CD4-positive, CD25-positive, alpha-beta regulatory T cell (primary cell): ENCODE measurements around the gene FAM83D. TPM values are rescaled to one million over a fixed set of nuclear protein-coding genes. Genes with fewer than 3 reads are reported as not detected.

Experiments used
- ATAC-seq, 2 donors: fragments of 150-1000 bp; cut with Tn5 transposase; one replicate each; pipeline ENCODE4 v1.10.0; 2021; ENCODE audit warnings: low read depth in 2 of 2, moderate number of reproducible peaks in 2 of 2, moderate library complexity in 1 of 2
- DNase-seq, 3 donors: peaks; one replicate each; pipeline versions ENCODE4 v3.0.0 to v3.0.0-alpha.2; 2012 to 2022; ENCODE audit warnings: mixed read lengths in 1 of 3
- H3K27ac ChIP-seq: one replicate; pipeline ENCODE4 v1.7.0; 2013; ENCODE audit warnings: mild to moderate bottlenecking, low read length; ENCODE audit not compliant: insufficient read depth, poor library complexity, severe bottlenecking
- H3K27me3 ChIP-seq: one replicate; pipeline ENCODE4 v1.7.0; 2013; ENCODE audit warnings: low read length; ENCODE audit not compliant: control insufficient read depth, insufficient read depth
- H3K36me3 ChIP-seq: one replicate; pipeline ENCODE4 v1.7.0; 2013; ENCODE audit warnings: mild to moderate bottlenecking, low read length, moderate library complexity; ENCODE audit not compliant: control insufficient read depth, insufficient read depth
- H3K4me1 ChIP-seq: 2 replicates; pipeline ENCODE4 v1.7.0; 2013; ENCODE audit warnings: mild to moderate bottlenecking, low read length; ENCODE audit not compliant: insufficient read depth, control insufficient read depth, poor library complexity, severe bottlenecking
- H3K4me3 ChIP-seq: one replicate; pipeline ENCODE4 v1.7.0; 2013; ENCODE audit warnings: low read depth, mild to moderate bottlenecking, low read length, moderate library complexity
- H3K9me3 ChIP-seq, 2 experiments: 1 replicate in 1 of 2; 2 replicates in 1 of 2; pipeline ENCODE4 v1.7.0; 2013; ENCODE audit warnings: low read length in 2 of 2, mild to moderate bottlenecking in 1 of 2, moderate library complexity in 1 of 2; ENCODE audit not compliant: control insufficient read depth in 2 of 2
- H3K27ac Mint-ChIP-seq, 3 donors: one replicate each; pipeline ENCODE4 v1.8.0; 2020 to 2022; ENCODE audit warnings: mild to moderate bottlenecking in 3 of 3, mixed read lengths in 3 of 3, moderate library complexity in 2 of 3
- H3K27me3 Mint-ChIP-seq: one replicate; pipeline ENCODE4 v1.8.0; 2022; ENCODE audit warnings: mild to moderate bottlenecking, mixed read lengths
- H3K36me3 Mint-ChIP-seq: one replicate; pipeline ENCODE4 v1.8.0; 2020; ENCODE audit warnings: mixed read lengths
- H3K4me1 Mint-ChIP-seq, 4 donors: one replicate each; pipeline ENCODE4 v1.8.0; 2020 to 2022; ENCODE audit warnings: mixed read lengths in 4 of 4, mild to moderate bottlenecking in 1 of 4
- H3K4me3 Mint-ChIP-seq, 4 donors: one replicate each; pipeline ENCODE4 v1.8.0; 2020 to 2022; ENCODE audit warnings: mild to moderate bottlenecking in 4 of 4, mixed read lengths in 4 of 4, moderate library complexity in 3 of 4
- H3K9me3 Mint-ChIP-seq, 7 donors: one replicate each; pipeline ENCODE4 v1.8.0; 2020 to 2022; ENCODE audit warnings: mixed read lengths in 7 of 7, mild to moderate bottlenecking in 3 of 7, moderate library complexity in 2 of 7
- polyA plus RNA-seq, 4 donors: library from polyadenylated mRNA; unstranded; fragments of 300-500 nt; fragmentation: Illumina TruSeq; gene quantifications; one replicate each; pipeline ENCODE4 v1.2.3, GENCODE V29; 2021
- total RNA-seq: library from RNA; stranded (reverse); gene quantifications from one replicate; pipeline ENCODE4 v1.2.3, GENCODE V29; 2022

FAM83D gene
- total and polyA plus RNA-seq, 5 donors from 2014 or later, result 0.20 to 8.6 (median 1.3) TPM

- ATAC-seq, result no peak
Measured at GRCh38 chr20:38930242-38930569, 4.0 kb downstream of the FAM83D start.

GRCh38 chr20:38931984-38932383 lies 5.8 kb downstream of the FAM83D start:
- no peak overlapping the region for H3K4me3 Mint-ChIP-seq
- H3K9me3 ChIP-seq, result no peaks in the 10 kb centered on the region
- H3K27ac ChIP-seq, result no peak overlapping the region
- H3K36me3 Mint-ChIP-seq, result no peaks in the 10 kb centered on the region
- H3K36me3 ChIP-seq, result no peaks in the 10 kb centered on the region
- peak overlapping the region in 1 of 3 donors; percentile 25 for H3K27ac Mint-ChIP-seq
- no peaks in the 10 kb centered on the region for H3K27me3 Mint-ChIP-seq
- H3K4me1 Mint-ChIP-seq, result peaks cover 10 to 29% (median 20%) of the 10 kb centered on the region in 4 donors
- peaks cover 24% of the 10 kb centered on the region for H3K4me1 ChIP-seq
- no peak overlapping the region for H3K4me3 ChIP-seq
- H3K9me3 Mint-ChIP-seq, result no peaks in the 10 kb centered on the region
- no peaks in the 10 kb centered on the region for H3K27me3 ChIP-seq
- ATAC-seq (no peak), DNase-seq (no peak)

More at GRCh38 chr20:38930242-38930569, 4.0 kb downstream of the FAM83D start:
- peaks cover 26% of the 10 kb centered on the region for H3K4me1 ChIP-seq
- Mint-ChIP-seq H3K27me3 (no peaks in the 10 kb centered on the region), H3K4me1 (peaks cover 10 to 33% (median 18%) of the 10 kb centered on the region in 4 donors), H3K4me3 (peak overlapping the region in 1 of 4 donors; percentile 60), H3K27ac (peak overlapping the region in 1 of 3 donors; percentile 13), H3K9me3 (no peaks in the 10 kb centered on the region), H3K36me3 (no peaks in the 10 kb centered on the region)
- H3K27ac ChIP-seq, result no peak overlapping the region
- DNase-seq, result no peak
- H3K4me3 ChIP-seq, result no peak overlapping the region
- H3K9me3 ChIP-seq, result no peaks in the 10 kb centered on the region
- no peaks in the 10 kb centered on the region for H3K36me3 ChIP-seq
- no peaks in the 10 kb centered on the region for H3K27me3 ChIP-seq

- DNase-seq, result no peak
- H3K9me3 ChIP-seq, result no peaks in the 10 kb centered on the region
- no peak overlapping the region for H3K27ac ChIP-seq
- Mint-ChIP-seq H3K36me3 (no peaks in the 10 kb centered on the region), H3K27me3 (no peaks in the 10 kb centered on the region), H3K4me3 (no peak overlapping the region), H3K27ac (no peak overlapping the region), H3K9me3 (no peaks in the 10 kb centered on the region), H3K4me1 (peaks cover 10 to 24% (median 19%) of the 10 kb centered on the region in 4 donors)
- peaks cover 18% of the 10 kb centered on the region for H3K4me1 ChIP-seq
- ATAC-seq, result no peak
- no peaks in the 10 kb centered on the region for H3K27me3 ChIP-seq
- no peaks in the 10 kb centered on the region for H3K36me3 ChIP-seq
- no peak overlapping the region for H3K4me3 ChIP-seq
Measured at GRCh38 chr20:38932457-38933120, 6.4 kb downstream of the FAM83D start.

DNA sequence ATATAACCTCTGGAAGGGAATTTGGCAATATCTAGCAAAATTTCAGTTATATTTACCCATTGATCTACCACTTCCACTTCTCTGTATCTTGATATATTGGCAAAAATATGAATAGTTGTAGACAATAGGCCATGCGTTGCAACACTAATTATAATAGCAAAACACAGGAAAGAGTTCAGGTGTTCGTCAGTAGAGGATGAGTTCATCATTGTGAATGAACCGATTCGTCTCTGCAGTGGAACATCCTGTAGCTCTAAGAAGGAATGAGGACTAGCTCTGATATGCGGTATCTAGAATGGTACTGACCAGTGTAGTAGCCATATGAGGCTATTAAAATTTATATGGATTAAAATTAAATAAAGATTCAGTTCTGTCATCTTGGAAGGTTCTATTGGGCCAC lies 8.3 kb downstream of the FAM83D start:
- Mint-ChIP-seq H3K36me3 (peaks cover 3% of the 10 kb centered on the region), H3K4me3 (no peak overlapping the region), H3K4me1 (peaks cover 5 to 14% (median 10%) of the 10 kb centered on the region in 4 donors), H3K9me3 (peaks cover 0 to 2% (median 0%) of the 10 kb centered on the region in 7 donors), H3K27me3 (no peaks in the 10 kb centered on the region), H3K27ac (no peak overlapping the region)
- no peak overlapping the region for H3K4me3 ChIP-seq
- H3K9me3 ChIP-seq, result no peaks in the 10 kb centered on the region
- H3K36me3 ChIP-seq, result no peaks in the 10 kb centered on the region
- DNase-seq, result no peak
- ATAC-seq, result no peak
- peaks cover 7% of the 10 kb centered on the region for H3K4me1 ChIP-seq
- H3K27me3 ChIP-seq, result no peaks in the 10 kb centered on the region
- H3K27ac ChIP-seq, result no peak overlapping the region

GRCh38 chr20:38935285-38935684 lies 9.1 kb downstream of the FAM83D start:
- no peak overlapping the region for H3K4me3 Mint-ChIP-seq
- Histone ChIP-seq H3K27ac (no peak overlapping the region), H3K9me3 (no peaks in the 10 kb centered on the region), H3K36me3 (no peaks in the 10 kb centered on the region), H3K4me1 (no peaks in the 10 kb centered on the region), H3K4me3 (no peak overlapping the region), H3K27me3 (no peaks in the 10 kb centered on the region)
- DNase-seq (no peak), ATAC-seq (no peak)
- H3K36me3 Mint-ChIP-seq, result peaks cover 3% of the 10 kb centered on the region
- peaks cover 0 to 7% (median 3%) of the 10 kb centered on the region in 4 donors for H3K4me1 Mint-ChIP-seq
- H3K27ac Mint-ChIP-seq, result peak overlapping the region in 1 of 3 donors; percentile 16
- H3K27me3 Mint-ChIP-seq, result no peaks in the 10 kb centered on the region
- H3K9me3 Mint-ChIP-seq, result peaks cover 0 to 2% (median 0%) of the 10 kb centered on the region in 7 donors

DNA sequence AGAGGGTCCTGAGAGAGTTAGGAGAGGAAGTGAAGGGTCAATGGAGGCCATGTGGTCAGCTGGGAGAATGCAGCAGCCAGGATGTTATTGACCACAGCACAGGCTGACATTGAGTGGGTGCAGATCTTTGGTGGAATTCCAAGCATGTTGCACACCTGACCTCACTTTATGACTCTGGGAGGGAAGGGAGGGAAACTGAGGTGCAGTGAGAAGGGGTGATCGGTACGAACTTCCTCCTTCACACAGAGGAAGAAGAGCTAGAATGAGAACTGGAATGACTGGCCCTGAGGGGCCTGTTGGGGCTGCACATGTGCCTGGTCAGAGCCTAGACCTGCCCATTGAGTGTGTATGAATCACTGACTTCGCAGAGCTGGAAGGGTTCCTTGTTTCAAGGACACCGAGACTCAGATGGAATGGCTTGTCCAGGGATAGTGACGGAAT lies 9.8 kb downstream of the FAM83D start:
- Histone ChIP-seq H3K36me3 (no peaks in the 10 kb centered on the region), H3K9me3 (no peaks in the 10 kb centered on the region), H3K4me3 (no peak overlapping the region), H3K4me1 (no peaks in the 10 kb centered on the region), H3K27ac (no peak overlapping the region), H3K27me3 (no peaks in the 10 kb centered on the region)
- no peaks in the 10 kb centered on the region for H3K27me3 Mint-ChIP-seq
- H3K4me3 Mint-ChIP-seq, result no peak overlapping the region
- DNase-seq (no peak), ATAC-seq (no peak)
- peaks cover 0 to 6% (median 2%) of the 10 kb centered on the region in 4 donors for H3K4me1 Mint-ChIP-seq
- H3K9me3 Mint-ChIP-seq, result peaks cover 0 to 2% (median 0%) of the 10 kb centered on the region in 7 donors
- peak overlapping the region in 1 of 3 donors; percentile 16 for H3K27ac Mint-ChIP-seq
- peaks cover 3% of the 10 kb centered on the region for H3K36me3 Mint-ChIP-seq

DNA sequence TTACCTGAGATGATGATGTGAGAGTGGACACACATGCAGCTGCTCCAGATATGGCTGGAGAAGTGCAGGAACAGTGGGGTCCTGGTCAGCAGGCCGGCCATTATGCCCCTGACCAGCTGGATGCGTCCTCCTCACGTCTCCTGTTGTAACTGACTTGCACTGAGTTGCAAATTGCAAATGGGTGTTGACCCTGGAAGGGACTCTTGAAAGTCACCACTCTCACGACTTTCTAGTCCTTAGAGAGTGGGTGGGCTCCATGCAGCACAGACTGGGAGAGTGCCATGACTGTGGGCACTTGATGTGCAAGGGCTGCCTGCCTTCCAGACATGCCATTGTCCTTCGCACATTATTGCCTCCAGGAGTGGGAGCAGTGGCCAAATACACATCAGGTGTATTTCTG lies 10.8 kb downstream of the FAM83D start:
- no peak overlapping the region for H3K27ac Mint-ChIP-seq
- H3K9me3 Mint-ChIP-seq, result peaks cover 0 to 2% (median 0%) of the 10 kb centered on the region in 7 donors
- Histone ChIP-seq H3K4me3 (no peak overlapping the region), H3K9me3 (no peaks in the 10 kb centered on the region), H3K27ac (no peak overlapping the region), H3K27me3 (no peaks in the 10 kb centered on the region), H3K36me3 (no peaks in the 10 kb centered on the region), H3K4me1 (no peaks in the 10 kb centered on the region)
- DNase-seq, result no peak
- no peak overlapping the region for H3K4me3 Mint-ChIP-seq
- H3K36me3 Mint-ChIP-seq, result peaks cover 3% of the 10 kb centered on the region
- no peak for ATAC-seq
- no peaks in the 10 kb centered on the region for H3K27me3 Mint-ChIP-seq
- peaks cover 0 to 6% (median 2%) of the 10 kb centered on the region in 4 donors for H3K4me1 Mint-ChIP-seq

GRCh38 chr20:38937978-38938473 lies 11.8 kb downstream of the FAM83D start:
- Histone ChIP-seq H3K27me3 (no peaks in the 10 kb centered on the region), H3K4me1 (no peaks in the 10 kb centered on the region), H3K36me3 (peaks cover 3% of the 10 kb centered on the region), H3K4me3 (no peak overlapping the region), H3K9me3 (no peaks in the 10 kb centered on the region), H3K27ac (no peak overlapping the region)
- Mint-ChIP-seq H3K4me1 (peaks cover 0 to 6% (median 2%) of the 10 kb centered on the region in 4 donors), H3K36me3 (peaks cover 9% of the 10 kb centered on the region), H3K27ac (no peak overlapping the region), H3K27me3 (no peaks in the 10 kb centered on the region), H3K9me3 (peaks cover 0 to 2% (median 0%) of the 10 kb centered on the region in 7 donors), H3K4me3 (no peak overlapping the region)
- no peak for DNase-seq
- ATAC-seq, result no peak
